WTC11 (cell line): ENCODE data around the gene PIF1. TPM values are rescaled to one million over a fixed set of nuclear protein-coding genes. Genes with fewer than 3 reads are reported as not detected.

Experiments used
- ATAC-seq: fragments of 200-7000 bp; cut with Tn5 transposase; 2 replicates; pipeline ENCODE4 v1.10.0; 2021; ENCODE audit warnings: mild to moderate bottlenecking, moderate library complexity
- CTCF ChIA-PET: fragments of 300-600 bp; sonication (Branson Sonifier 250); formaldehyde crosslinking; loops from one replicate; lab custom pipeline; 2021; ENCODE audit warnings: antibody characterized with exemption; lab: Charles Lee
- POLR2A ChIA-PET: fragments of 350-600 bp; sonication (Branson Sonifier 250); formaldehyde crosslinking; loops from one replicate; lab custom pipeline; 2021; ENCODE audit warnings: antibody characterized with exemption; lab: Charles Lee
- DNase-seq: peaks from one replicate; pipeline ENCODE4 v3.0.0; 2021; ENCODE audit warnings: low spot score
- H3K27ac Mint-ChIP-seq: 2 replicates; pipeline ENCODE4 v1.8.0; 2021; ENCODE audit warnings: mixed read lengths
- H3K27me3 Mint-ChIP-seq: 2 replicates; pipeline ENCODE4 v1.8.0; 2021; ENCODE audit warnings: low read depth, mild to moderate bottlenecking, moderate library complexity, mixed read lengths
- H3K36me3 Mint-ChIP-seq: 2 replicates; pipeline ENCODE4 v1.8.0; 2021; ENCODE audit warnings: mixed read lengths
- H3K4me1 Mint-ChIP-seq: 2 replicates; pipeline ENCODE4 v1.8.0; 2022; ENCODE audit warnings: mixed read lengths
- H3K4me3 Mint-ChIP-seq: 2 replicates; pipeline ENCODE4 v1.8.0; 2021; ENCODE audit warnings: mild to moderate bottlenecking, moderate library complexity, mixed read lengths
- H3K9me3 Mint-ChIP-seq: 2 replicates; pipeline ENCODE4 v1.8.0; 2021; ENCODE audit warnings: mixed read lengths
- ATF1 ChIP-seq: sonication (generic); formaldehyde crosslinking; IDR thresholded peaks from 2 replicates; pipeline ENCODE4 v1.8.1; 2023; ENCODE audit warnings: mild to moderate bottlenecking, moderate library complexity, missing genetic modification reagents
- ATF6 ChIP-seq: sonication (generic); formaldehyde crosslinking; IDR thresholded peaks from 2 replicates; pipeline ENCODE4 v1.8.1; 2023; ENCODE audit warnings: mild to moderate bottlenecking, missing genetic modification reagents
- CREB1 ChIP-seq: sonication (generic); formaldehyde crosslinking; IDR thresholded peaks from 2 replicates; pipeline ENCODE4 v1.8.0; 2023; ENCODE audit warnings: mild to moderate bottlenecking, missing genetic modification reagents
- CTCF ChIP-seq: fragments of 200-600 bp; IDR thresholded peaks from 2 replicates; pipeline ENCODE4 v1.8.0; 2022; ENCODE audit warnings: antibody characterized with exemption
- E2F1 ChIP-seq: sonication (generic); formaldehyde crosslinking; IDR thresholded peaks from 2 replicates; pipeline ENCODE4 v1.8.0; 2022; ENCODE audit warnings: mild to moderate bottlenecking, missing genetic modification reagents
- FOXJ3 ChIP-seq: sonication (generic); formaldehyde crosslinking; IDR thresholded peaks from 2 replicates; pipeline ENCODE4 v1.9.0; 2021; ENCODE audit warnings: missing genetic modification reagents, mild to moderate bottlenecking, borderline replicate concordance
- IRF2 ChIP-seq: sonication (generic); formaldehyde crosslinking; IDR thresholded peaks from 2 replicates; pipeline ENCODE4 v1.8.0; 2022; ENCODE audit warnings: low read depth, missing genetic modification reagents, borderline replicate concordance
- KAT7 ChIP-seq: sonication (generic); formaldehyde crosslinking; IDR thresholded peaks from 2 replicates; pipeline ENCODE4 v1.8.1; 2023; ENCODE audit warnings: missing genetic modification reagents, mild to moderate bottlenecking, borderline replicate concordance
- MLX ChIP-seq: sonication (generic); formaldehyde crosslinking; IDR thresholded peaks from 2 replicates; pipeline ENCODE4 v1.8.1; 2023; ENCODE audit warnings: mild to moderate bottlenecking, missing genetic modification reagents, moderate library complexity
- NFE2L1 ChIP-seq: sonication (generic); formaldehyde crosslinking; IDR thresholded peaks from 2 replicates; pipeline ENCODE4 v1.8.1; 2023; ENCODE audit warnings: missing genetic modification reagents
- PRDM15 ChIP-seq: sonication (generic); formaldehyde crosslinking; IDR thresholded peaks from 2 replicates; pipeline ENCODE4 v1.8.0; 2022; ENCODE audit warnings: missing genetic modification reagents
- TEAD1 ChIP-seq: sonication (generic); formaldehyde crosslinking; IDR thresholded peaks from 2 replicates; pipeline ENCODE4 v1.8.0; 2022; ENCODE audit warnings: mild to moderate bottlenecking, missing genetic modification reagents
- ZBTB43 ChIP-seq: sonication (generic); formaldehyde crosslinking; IDR thresholded peaks from 2 replicates; pipeline ENCODE4 v1.8.1; 2023; ENCODE audit warnings: mild to moderate bottlenecking, missing genetic modification reagents
- ZMAT4 ChIP-seq: fragments of 250-450 bp; sonication (Bioruptor Pico); IDR thresholded peaks from 2 replicates; pipeline ENCODE4 v1.9.0; 2021; ENCODE audit warnings: mild to moderate bottlenecking
- ZNF416 ChIP-seq: fragments of 250-450 bp; sonication (Bioruptor Pico); IDR thresholded peaks from 2 replicates; pipeline ENCODE4 v1.9.0; 2021; ENCODE audit warnings: mild to moderate bottlenecking, inconsistent platforms
- ZNF532 ChIP-seq: fragments of 250-450 bp; sonication (Bioruptor Pico); IDR thresholded peaks from 2 replicates; pipeline ENCODE4 v1.9.0; 2021; ENCODE audit warnings: mild to moderate bottlenecking, borderline replicate concordance
- ZNF671 ChIP-seq: fragments of 250-450 bp; sonication (Bioruptor Pico); IDR thresholded peaks from 2 replicates; pipeline ENCODE4 v1.8.0; 2021; ENCODE audit warnings: mild to moderate bottlenecking
- ZSCAN18 ChIP-seq: fragments of 250-450 bp; sonication (Bioruptor Pico); IDR thresholded peaks from 2 replicates; pipeline ENCODE4 v2.1.2; 2022; ENCODE audit warnings: mild to moderate bottlenecking, moderate library complexity
- total RNA-seq: library from RNA; stranded (reverse); gene quantifications from 3 replicates; pipeline ENCODE4 v1.2.3, GENCODE V29; 2021

The PIF1 gene
- total RNA-seq, 1 experiment from 2014 or later = 249 TPM

GRCh38 chr15:64804619-64805018 is 20.8 kb downstream of the PIF1 start:
- Mint-ChIP-seq H3K4me3 (no peak overlapping the region), H3K27me3 (no peaks in the 10 kb centered on the region; the same call in 1 of the 2 replicates), H3K9me3 (peaks cover 6% of the 10 kb centered on the region), H3K36me3 (peaks cover 15% of the 10 kb centered on the region), H3K4me1 (peaks cover 44% of the 10 kb centered on the region), H3K27ac (peak overlapping the region; percentile 85; the same call in 1 of the 2 replicates)
- POLR2A ChIA-PET = interaction anchor here (0.6 to 2.2 kb wide), 3 partner anchors 25 to 113 kb away, joined by 3 to 8 read pairs (median 3); no protein-coding TSS in a partner anchor
- ATAC-seq = no peak
- TF ChIP-seq TEAD1 (CRISPR knock-in tag) = no peak
- TF ChIP-seq ZSCAN18 (CRISPR knock-in tag) = no peak
- no peak for TF ChIP-seq CREB1 (CRISPR knock-in tag)
- TF ChIP-seq ATF1 (CRISPR knock-in tag) = no peak
- no peak for TF ChIP-seq ZBTB43
- no peak for TF ChIP-seq KAT7 (CRISPR knock-in tag)
- no peak for TF ChIP-seq IRF2
- no peak for TF ChIP-seq ZNF532
- no peak for TF ChIP-seq ATF6 (CRISPR knock-in tag)
- DNase-seq = no peak
- CTCF ChIA-PET = interaction anchor here (1.4 to 7.6 kb wide), 4 partner anchors 31 to 76 kb away, joined by 4 to 122 read pairs (median 5); no protein-coding TSS in a partner anchor

GRCh38 chr15:64803526-64803925 is 21.9 kb downstream of the PIF1 start:
- ATAC-seq = no peak
- Mint-ChIP-seq H3K9me3 (peaks cover 6% of the 10 kb centered on the region), H3K4me1 (peaks cover 34% of the 10 kb centered on the region), H3K36me3 (peaks cover 19% of the 10 kb centered on the region), H3K27me3 (no peaks in the 10 kb centered on the region; the same call in 1 of the 2 replicates), H3K4me3 (no peak overlapping the region), H3K27ac (no peak overlapping the region)
- ChIA-PET POLR2A (interaction anchor here (0.6 kb wide), 1 partner anchor 530 kb away, joined by 4 read pairs; no protein-coding TSS in a partner anchor), CTCF (interaction anchor here (0.5 to 1.9 kb wide), 5 partner anchors 32 to 249 kb away, joined by 4 to 7 read pairs (median 4); no protein-coding TSS in a partner anchor)
- DNase-seq = no peak
- TF ChIP-seq FOXJ3 = no peak
- TF ChIP-seq MLX = no peak
- TF ChIP-seq E2F1 = no peak
- TF ChIP-seq PRDM15 (CRISPR knock-in tag) = no peak
- TF ChIP-seq CTCF = no peak
- TF ChIP-seq NFE2L1 (CRISPR knock-in tag) = no peak
- no peak for TF ChIP-seq ZNF671 (CRISPR knock-in tag)
- no peak for TF ChIP-seq ZNF416 (CRISPR knock-in tag)
- no peak for TF ChIP-seq ZMAT4
